ENCODE data around the gene SEPTIN2. TPM values are rescaled to one million over a fixed set of nuclear protein-coding genes. Genes with fewer than 3 reads are reported as not detected.

Gene SEPTIN2
- total and polyA plus RNA-seq, 7 donors: 135 to 295 (median 245) TPM

GRCh38 chr2:241358470-241358869, 42.7 kb downstream of the SEPTIN2 start:
- intact Hi-C loops (cut with DNase I): loop anchor here (5.0 to 10.0 kb wide), 5 partner anchors 149 to 346 kb away; partner anchors contain the start of genes ATG4B, ING5, STK25 and THAP4
- 11 to 48% methylated on average over 5 of the region's 5 CpGs for WGBS, 2 donors
- H3K4me3 ChIP-seq: no peak overlapping the region
- H3K36me3 ChIP-seq: peaks cover 0 to 6% (median 0%) of the 10 kb centered on the region in 4 donors
- H3K4me1 ChIP-seq: peaks cover 0 to 32% (median 26%) of the 10 kb centered on the region in 4 donors
- H3K27me3 ChIP-seq: no peaks in the 10 kb centered on the region
- no peak for DNase-seq
- H3K27ac ChIP-seq: no peak overlapping the region
- TF ChIP-seq POLR2AphosphoS5 (IDR thresholded peaks at IDR 0.05) (no peak), POLR2A (IDR thresholded peaks at IDR 0.05) (no peak), CTCF (IDR thresholded peaks at IDR 0.05) (no peak), EP300 (IDR thresholded peaks at IDR 0.05) (no peak)
- H3K9me3 ChIP-seq: no peaks in the 10 kb centered on the region

GRCh38 chr2:241359481-241360045, 43.8 kb downstream of the SEPTIN2 start:
- Histone ChIP-seq H3K27ac (no peak overlapping the region), H3K4me3 (no peak overlapping the region), H3K4me1 (peaks cover 0 to 39% (median 29%) of the 10 kb centered on the region in 4 donors), H3K27me3 (no peaks in the 10 kb centered on the region), H3K36me3 (no peaks in the 10 kb centered on the region), H3K9me3 (no peaks in the 10 kb centered on the region)
- WGBS, 2 donors: 32 to 77% methylated on average over 7 of the region's 7 CpGs
- TF ChIP-seq POLR2A (IDR thresholded peaks at IDR 0.05) (no peak), CTCF (IDR thresholded peaks at IDR 0.05) (no peak), EP300 (IDR thresholded peaks at IDR 0.05) (no peak), POLR2AphosphoS5 (IDR thresholded peaks at IDR 0.05) (no peak)
- intact Hi-C loops (cut with DNase I): loop anchor here (5.0 to 10.0 kb wide), 5 partner anchors 148 to 345 kb away; partner anchors contain the start of genes ATG4B, ING5, STK25 and THAP4
- DNase-seq: no peak

- WGBS, 2 donors: 69 to 83% methylated on average over 7 of the region's 7 CpGs
- Histone ChIP-seq H3K36me3 (no peaks in the 10 kb centered on the region), H3K9me3 (no peaks in the 10 kb centered on the region), H3K27ac (no peak overlapping the region), H3K27me3 (no peaks in the 10 kb centered on the region), H3K4me1 (peaks cover 0 to 18% (median 8%) of the 10 kb centered on the region in 4 donors), H3K4me3 (no peak overlapping the region)
- intact Hi-C loops (cut with DNase I): no loop called here
- DNase-seq: no peak
- no peak for TF ChIP-seq POLR2AphosphoS5 (IDR thresholded peaks at IDR 0.05)
- TF ChIP-seq EP300 (IDR thresholded peaks at IDR 0.05): no peak
- no peak for TF ChIP-seq POLR2A (IDR thresholded peaks at IDR 0.05)
- TF ChIP-seq CTCF (IDR thresholded peaks at IDR 0.05): no peak
These were observed 47.7 kb downstream of the SEPTIN2 start for GRCh38 chr2:241363426-241363825.

GRCh38 chr2:241364781-241365180, 49.1 kb downstream of the SEPTIN2 start:
- 66 to 79% methylated on average over 2 of the region's 2 CpGs for WGBS, 2 donors
- no peak overlapping the region for H3K4me3 ChIP-seq
- peaks cover 0 to 20% (median 8%) of the 10 kb centered on the region in 4 donors for H3K4me1 ChIP-seq
- intact Hi-C loops (cut with DNase I): no loop called here
- no peaks in the 10 kb centered on the region for H3K27me3 ChIP-seq
- no peaks in the 10 kb centered on the region for H3K9me3 ChIP-seq
- H3K27ac ChIP-seq: no peak overlapping the region
- TF ChIP-seq POLR2A (IDR thresholded peaks at IDR 0.05) (no peak), CTCF (IDR thresholded peaks at IDR 0.05) (no peak), POLR2AphosphoS5 (IDR thresholded peaks at IDR 0.05) (no peak), EP300 (IDR thresholded peaks at IDR 0.05) (no peak)
- H3K36me3 ChIP-seq: no peaks in the 10 kb centered on the region
- DNase-seq: no peak
